Eye (tissue), 1 donor: ENCODE measurements around the gene ANKRD6.
"Not testable (repeated sequence)": the region's sequence is repeated elsewhere in the genome, so short reads cannot be mapped to it uniquely, and the experiment has no call there.

Experiments
- DNase-seq: peaks from one replicate; pipeline ENCODE4 v3.0.0-alpha.2; 2015

Gene ANKRD6

DNA sequence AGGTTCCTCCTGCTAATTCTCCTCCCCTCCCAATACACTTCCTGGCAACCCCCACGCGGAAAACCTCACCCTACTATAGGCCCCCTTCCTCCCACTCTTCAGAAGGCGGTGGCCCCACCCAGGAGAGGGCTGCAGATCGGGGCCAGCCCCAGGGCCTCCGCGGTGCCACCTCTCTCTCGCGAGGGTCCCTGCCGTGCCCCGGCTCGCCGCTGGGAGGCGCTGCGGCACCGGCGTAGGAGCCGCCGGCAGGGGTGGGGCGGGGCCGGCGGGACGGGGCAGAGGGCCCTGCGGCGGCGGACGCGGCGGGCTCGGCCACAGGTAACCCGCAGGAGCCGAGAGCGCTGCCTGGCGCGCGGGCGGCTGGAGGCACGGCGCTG lies at the start of gene ANKRD6:
Gene ANKRD6, plus strand, starts transcription at position 278 of the 377 bp plus-strand sequence. CDS start 133,825 bp downstream, outside the sequence.
- peak; percentile 86 for DNase-seq

DNA sequence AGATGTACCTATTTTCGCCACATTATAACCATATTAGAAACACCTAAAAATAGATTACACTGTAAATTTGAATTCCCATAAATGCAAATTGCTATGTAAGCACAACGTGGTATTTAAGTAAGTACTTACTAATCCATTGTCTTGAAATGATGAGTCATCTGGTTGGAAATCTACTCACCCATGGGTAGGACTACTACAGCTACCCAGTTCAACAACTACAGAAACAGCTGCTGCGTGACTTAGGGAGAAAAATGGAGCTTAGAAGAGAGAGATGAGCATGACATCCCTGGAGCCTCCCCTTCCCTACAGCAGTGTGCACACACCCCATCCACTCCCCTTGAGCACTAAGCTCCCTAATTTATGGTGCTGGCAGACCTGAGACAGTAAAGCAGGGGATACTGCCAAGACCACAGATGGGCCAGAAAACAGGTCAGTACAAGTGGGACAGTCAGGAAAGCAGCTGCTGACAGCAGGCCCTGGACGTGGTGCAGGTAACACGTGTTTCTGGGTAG lies 47.7 kb upstream of the ANKRD6 start:
- no peak for DNase-seq

DNA sequence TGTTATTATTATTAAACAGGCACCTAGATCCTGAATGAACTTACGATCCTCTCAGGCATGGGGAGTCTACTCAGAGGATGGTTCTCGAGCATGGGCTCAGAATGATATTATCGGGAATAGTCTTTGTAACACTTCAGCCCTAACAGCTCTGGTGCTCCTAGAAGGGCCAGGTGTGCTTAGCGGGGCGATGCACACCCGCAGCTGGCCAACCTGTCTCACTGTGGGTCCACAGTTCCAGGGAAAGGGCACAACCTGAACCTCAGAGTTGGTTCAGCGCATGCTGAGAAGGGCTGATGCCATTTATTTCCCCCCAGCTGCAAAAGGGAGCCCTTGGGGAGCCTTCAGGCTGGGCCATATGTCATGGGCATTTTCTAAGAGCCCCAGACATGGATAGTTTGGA lies 47.1 kb upstream of the ANKRD6 start:
- no peak for DNase-seq

DNA sequence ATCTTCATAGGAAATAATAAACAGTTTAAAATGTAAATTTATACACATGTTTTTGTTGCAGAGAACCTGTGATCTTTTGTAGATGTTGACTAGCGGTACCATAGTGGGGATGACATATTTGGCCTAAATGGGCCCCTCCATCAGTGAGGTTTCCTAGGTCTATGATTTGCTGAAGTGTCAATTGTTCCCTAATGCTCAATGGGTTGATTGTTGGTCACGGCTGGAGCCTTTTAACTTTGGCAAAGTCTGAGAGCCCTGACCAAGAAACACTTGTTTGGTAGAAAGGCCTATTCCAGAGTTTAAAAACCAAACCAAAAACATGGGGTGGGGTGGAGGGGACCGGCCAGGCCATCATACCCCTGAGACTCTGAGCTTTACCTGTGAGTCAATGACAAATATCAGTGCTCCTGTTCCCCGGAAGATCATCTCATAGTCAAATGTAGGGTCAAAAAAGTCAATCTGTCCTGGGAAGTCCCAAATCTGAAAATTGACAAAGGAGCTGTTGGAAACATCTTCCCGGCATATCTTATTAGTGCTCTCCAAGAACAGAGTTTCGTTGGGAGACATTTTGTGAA lies 45.9 kb upstream of the ANKRD6 start:
- DNase-seq: no peak

DNA sequence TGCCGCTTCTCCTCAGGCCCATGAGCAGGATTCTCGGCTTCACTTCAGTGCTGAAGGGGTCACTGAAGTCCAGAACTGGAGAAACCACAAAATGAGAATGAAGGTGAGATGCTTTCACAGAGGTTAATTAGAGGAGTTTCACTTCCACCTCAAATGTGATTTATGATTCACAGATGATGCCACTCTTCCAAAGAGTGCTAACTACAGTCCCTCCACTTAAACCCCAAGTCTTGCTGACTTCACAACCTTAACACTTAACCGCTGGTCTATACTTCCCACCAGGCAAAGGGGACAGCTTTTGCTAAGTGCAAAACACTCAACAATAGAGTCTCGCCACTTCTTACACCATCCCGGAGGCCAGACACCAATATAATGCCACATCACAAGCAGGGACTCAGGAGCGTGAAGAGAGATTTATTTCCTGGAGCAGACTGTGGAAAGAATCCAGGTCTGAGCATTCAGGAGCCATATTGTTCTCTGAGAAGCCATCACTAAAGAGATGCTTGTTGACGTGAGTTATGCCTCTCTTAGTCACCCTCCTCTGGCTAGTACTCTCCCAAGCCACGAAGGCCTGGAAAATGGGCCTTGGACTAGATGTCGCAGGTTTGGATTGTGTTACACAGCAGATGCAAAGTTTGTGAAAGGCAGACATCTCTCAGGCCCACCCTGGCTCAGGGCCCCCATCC lies 45.3 kb upstream of the ANKRD6 start:
- no peak for DNase-seq

DNA sequence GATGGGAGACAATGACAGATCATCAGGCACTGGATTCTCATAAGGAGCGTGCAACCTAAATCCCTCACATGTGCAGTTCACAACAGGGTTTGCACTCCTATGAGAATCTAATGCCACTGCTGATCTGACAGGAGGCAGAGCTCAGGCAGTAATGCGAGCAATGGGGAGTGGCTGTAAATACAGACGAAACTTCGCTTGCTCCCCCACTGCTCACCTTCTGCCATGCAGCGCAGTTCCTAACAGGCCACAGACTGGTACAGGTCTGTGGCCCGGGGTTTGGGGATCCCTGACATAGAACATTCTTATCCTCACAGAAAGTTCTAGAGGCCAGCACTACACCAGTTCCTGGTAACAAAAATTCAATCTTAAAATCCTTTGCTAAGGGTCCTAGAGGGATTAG lies 44.1 kb upstream of the ANKRD6 start:
- no peak for DNase-seq

DNA sequence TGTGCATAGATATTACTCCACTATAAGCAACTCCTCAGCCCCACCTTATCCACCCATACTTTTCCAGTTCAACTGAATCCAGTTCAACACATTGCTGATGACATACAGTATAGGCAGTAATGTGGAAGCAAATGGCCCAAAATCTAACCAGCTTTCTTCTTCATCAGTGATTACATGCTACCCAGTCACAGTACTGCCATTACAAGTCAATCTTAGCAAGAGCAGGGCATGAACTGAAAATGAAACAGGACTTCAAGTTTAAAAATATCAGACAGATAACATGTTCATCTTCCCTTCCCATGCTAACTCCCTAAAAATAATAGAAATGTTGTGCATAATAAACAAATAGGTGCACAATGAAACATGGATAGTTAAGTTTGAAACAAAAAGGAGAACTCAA lies 40.1 kb upstream of the ANKRD6 start:
- DNase-seq: no peak

DNA sequence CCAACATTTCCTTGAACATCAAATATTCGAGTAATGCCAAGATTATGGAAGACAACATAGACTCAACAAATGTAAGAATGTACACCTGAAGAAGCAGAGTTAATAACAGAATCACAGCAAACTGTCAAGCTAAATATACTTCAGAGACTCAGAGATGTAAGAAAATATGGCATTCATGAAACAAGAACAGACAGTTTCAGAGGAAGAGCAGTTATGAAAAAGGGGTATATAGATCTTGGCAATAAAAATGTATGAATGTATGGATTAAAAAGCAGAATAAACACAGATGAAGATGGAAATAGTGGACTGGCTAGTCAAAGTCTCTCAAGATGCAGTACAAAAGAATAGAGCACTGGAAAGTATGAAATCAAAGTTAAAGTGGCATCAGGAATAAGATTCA lies 39.3 kb upstream of the ANKRD6 start:
- DNase-seq: no peak

DNA sequence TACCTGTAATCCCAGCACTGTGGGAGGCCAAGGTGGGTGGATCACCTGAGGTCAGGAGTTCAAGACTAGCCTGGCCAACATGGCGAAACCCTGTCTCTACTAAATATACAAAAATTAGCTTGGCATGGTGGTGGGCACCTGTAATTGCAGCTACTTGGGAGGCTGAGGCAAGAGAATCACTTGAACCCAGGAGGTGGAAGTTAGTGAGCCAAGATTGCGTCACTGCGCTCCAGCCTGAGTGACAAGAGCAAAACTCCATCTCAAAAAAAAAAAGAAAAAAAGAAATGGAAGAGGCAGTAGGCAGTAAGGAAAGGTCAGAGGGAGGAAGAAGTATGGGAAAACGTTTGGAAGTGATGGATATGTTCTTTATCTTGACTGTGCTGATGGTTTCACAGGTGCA lies 35.1 kb upstream of the ANKRD6 start:
- DNase-seq: not testable (repeated sequence)

DNA sequence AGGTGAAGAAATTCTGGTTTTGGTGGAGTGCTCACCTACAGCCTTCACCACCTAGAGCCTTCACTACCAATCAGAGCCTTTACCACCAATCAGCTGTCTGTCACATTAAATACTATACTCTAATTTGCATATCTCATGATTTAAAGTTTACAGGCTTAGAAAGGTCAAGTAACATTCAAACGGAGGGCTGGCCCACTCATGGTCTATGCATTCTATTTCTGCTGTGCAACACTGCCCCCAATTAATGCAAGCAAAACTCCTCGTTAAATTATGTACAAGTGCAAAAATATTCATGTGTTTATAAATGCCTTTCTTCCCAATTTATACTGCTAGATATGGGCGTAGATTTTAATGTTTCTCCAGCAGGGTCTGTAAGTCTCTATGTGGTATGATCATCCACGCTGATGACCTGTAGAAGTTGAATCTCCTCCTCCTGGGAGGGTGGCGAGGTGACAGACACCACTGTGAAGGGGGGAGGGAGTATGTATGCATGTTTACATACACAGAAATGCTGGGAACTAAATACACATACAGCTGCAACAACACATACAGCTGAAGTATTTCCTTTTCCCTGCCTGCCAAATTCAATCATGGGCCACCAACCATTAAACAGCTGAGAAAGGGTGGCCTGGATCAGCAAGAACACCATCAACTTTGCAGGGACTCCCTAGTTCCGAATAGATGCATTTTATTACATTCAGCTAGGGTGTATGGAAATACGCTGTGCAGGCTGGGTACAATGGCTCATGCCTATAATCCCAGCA lies 34.0 kb upstream of the ANKRD6 start:
- DNase-seq: no peak

DNA sequence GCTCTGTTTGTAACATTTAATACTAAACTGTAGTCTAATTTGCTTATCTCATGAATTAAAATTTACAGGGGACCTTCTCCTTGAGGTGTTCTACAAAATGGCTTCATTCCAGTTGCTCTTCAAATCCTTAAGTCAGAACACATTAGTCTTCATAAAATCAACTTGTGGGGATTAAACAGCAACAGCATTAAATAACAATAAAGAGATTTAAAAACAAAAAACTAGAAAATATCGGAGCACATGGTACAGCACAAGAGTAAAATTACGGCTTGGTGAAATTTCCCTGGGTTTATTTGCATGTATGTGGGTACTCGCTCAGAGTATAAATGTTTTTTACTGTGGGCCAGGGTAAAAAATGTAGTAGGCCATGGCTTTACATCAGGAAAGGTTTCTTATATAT lies 32.9 kb upstream of the ANKRD6 start:
- no peak for DNase-seq

DNA sequence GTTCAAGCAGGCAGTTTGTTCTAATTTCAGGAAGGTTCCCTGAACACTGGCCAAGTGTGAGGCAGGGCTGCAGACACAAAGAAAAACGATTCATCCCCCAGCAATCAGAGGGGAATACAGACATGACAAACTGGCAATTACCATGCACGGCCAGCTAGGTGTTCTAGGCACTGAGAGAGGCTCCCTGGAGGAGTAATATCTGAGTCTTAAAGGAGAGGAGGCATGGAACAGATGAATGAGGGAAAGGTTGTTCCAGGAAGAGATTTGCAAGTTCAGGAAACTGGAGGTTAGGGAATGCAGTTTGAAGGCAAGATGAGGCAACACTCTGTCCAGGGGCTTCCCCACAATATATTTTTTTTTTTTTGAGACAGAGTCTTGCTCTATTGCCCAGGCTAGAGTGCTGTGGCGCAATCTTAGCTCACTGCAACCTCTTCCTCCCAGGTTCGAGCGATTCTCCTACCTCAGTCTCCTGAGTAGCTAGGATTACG lies 32.0 kb upstream of the ANKRD6 start:
- DNase-seq: no peak

DNA sequence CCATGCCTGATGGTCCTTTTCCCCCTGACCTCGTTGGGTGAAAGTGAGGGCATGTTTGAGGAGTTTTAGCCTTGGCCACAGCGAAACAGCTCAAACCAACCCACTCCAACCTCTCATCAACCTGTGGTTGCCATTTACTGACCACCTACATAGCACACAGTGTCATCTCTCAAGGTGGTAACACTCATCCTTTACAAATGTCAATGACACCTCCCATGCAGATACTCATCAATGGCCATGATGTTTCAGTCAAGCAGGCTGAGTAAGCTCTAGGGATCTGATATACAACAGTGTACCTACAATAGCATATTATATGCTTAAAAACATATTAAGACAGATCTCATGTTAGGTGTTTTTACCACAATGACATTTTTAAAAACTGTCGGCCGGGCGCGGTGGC lies 30.2 kb upstream of the ANKRD6 start:
- no peak for DNase-seq

DNA sequence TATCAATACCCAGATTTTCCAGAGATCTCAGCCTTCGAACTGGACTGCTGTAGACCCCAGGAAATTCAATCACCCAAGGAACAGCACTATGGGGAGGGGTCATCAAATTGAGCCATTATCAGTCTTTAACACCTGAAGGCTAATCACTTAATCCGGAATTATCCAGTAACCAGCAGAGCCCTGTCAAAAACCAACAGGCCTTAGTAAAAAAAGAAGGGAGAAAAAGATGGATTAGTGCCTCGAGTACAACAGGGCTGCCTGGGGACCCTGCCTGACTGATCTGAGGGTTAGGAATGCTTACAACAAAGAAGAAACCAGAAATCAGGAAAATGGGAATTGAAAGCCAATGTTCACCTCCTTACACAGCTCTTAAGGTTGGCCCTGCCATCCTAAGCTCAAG lies 28.4 kb upstream of the ANKRD6 start:
- no peak for DNase-seq

DNA sequence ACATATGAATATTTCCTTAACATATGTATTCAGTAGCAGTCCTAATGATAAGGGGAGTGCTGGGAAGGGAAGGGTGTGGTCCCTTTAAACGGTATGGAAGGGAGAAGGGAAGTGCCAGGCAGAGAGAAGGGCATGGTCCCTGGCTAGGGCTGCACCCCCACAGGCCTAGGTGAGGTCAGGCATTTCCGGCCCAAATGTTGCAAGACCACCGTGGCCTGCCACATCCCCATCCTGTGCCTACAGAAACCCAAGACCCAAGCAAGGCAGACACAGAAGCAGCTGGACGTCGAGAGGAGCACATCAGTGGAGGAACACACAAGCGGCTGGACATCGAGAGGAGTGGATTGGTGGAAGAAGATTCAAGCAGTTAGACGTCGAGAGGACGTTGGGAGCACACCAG lies 26.8 kb upstream of the ANKRD6 start:
- no peak for DNase-seq

DNA sequence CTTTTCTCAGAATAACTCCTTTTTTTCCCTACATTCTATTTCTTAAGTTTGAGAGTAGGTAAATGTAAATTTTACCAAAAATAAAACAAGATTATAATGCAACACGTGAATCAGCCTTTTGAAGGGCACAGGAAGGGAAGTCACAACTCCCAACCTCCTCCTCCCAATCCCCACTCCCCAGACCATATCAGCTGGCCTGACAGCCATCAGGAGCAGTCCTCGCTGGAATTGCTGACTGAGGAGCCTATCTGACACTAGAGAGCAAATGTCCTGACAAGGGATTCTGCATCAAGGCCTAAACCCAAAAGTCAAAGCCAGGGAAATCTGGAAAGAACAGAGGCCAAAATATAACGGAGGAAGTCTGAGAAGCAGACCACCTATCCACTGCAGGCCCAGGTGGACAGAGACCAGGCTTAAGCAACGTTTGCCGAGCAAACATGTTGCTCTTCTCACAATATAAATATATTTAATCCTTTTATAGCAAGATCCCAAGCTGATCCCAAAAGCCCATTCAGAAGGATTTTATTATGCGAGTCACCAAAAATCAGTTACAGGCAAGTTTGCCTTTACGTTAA lies 23.4 kb upstream of the ANKRD6 start:
- DNase-seq: no peak

DNA sequence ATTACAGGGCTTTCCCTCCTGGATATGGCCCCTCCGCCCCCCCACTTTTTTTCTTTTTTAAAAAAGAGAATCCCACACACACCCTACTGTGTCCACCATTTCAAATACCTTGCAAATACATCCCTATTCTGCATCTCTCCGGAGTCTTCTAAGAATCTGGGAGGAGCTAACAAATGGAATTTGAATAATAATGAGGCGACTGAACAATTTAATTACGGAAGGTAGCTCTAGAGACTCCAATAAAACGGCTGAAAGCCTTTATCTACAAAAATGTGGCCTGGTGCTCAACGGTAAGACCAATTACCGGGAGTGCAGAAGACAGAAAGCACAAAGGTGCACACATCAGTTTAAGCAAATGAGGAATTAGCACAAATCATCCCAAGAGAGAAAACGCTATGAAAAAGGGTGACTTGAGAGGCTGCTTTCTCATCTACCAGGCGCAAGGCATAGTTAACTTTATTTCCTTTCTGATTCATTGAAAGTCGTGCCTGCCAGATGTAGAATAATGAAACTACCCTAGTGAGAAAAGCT lies 22.7 kb upstream of the ANKRD6 start:
- no peak for DNase-seq

DNA sequence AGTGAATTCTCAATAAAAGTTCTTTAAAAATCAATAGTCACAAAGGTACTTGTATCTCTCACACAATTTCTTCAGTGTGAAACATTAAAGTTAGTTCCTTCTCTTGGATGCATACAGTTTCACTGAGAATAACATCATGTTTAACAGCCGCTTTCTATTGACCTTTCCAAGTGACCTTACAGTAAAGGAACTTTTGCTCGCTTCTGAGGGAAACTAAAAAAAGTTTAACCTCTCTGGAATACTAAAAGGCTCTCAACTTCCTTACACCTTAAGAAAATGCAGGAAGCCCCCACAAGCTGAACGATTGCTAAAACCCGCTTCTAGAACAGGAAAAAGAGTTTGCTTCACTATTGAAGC lies 22.2 kb upstream of the ANKRD6 start:
- DNase-seq: peak; percentile 68

DNA sequence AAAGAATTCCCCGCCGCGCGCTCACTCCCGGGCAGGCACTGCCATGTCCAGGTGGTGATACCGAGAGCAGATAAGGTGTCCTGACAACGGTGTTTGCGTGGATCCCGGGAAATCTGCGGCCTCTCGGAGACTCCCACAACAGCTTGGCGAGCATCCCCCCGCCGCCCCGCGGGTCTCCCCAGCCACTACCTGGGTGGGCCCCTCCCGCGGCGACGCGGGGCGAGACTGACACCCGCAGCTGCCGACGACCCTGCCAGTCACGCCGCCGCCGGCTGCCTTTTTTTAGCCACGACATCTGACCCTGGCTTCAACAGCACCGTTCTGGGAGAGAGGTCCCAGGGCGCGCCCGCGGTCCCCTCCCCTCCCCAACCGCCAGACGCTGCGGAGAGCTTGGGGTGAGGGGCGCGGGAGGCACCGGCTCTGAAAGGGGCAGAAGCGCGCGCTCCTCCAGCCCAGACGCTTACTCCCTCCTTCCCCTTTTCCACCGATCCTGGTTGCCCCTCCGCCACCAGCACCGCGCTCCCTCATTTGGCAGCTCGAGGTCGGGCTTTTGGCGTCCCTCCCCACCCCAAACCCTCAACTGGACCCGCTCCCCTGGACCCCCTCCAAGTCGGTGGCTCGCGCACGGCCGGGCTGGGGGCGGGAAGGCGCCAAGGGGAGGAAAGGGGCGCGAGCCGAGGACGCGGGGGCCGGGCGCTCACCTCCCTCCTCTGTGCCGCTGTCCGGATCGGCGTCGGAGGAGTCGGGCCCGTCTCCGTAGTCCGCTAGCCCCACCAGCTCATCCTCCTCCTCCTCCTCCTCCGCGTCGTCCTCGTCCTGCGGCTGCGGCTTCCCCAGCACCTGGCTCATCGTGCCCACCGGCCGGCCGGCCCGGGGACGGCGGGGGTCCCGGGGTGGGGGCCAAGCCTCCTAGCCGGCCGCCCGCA lies 21.5 kb upstream of the ANKRD6 start:
- peak; percentile 85 for DNase-seq

DNA sequence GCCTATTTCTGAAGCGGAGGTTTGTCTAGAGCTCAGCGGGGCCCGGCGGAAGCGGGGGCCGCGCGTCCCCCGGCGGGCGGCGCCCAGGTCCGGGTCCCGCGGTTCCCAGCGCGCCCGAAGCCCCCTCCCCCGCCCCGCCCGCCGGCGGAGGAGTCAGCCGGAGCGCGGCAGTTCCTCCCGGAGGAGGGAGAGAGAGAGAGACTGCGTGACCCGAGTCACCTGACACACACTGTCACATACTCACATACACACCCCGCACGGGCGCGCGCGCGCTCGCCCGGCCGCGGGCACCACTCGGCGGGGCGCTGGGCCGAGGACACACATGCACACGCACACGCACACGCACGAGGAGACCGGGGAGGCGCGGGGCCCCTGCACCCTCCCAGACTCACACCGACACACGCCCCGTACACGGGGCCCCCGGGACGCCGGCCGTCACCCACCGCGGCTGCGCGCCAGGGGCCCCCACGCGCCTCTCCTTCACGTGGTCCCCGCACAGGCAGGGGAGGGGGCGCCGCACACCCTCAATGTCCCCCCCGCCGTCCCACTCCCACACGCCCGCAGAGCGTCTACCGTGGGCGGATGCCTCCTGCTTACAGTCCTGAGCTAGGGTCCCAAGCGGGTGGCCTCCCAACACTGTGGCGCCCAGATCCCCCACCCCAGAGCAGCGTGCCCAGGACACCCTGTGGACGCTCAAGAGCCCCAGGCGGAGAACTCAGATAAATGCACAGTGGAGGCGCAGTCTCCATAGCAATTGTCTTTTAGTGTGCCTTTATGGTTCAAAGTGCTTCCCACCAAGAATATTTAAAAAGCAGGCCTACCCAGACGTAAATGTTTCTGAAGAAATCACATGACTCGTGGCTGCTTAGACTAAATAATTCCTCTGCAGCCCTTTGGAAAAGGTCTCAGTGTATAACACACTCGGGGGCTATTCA lies 20.6 kb upstream of the ANKRD6 start, which contains the start of gene RRAGD:
Gene RRAGD, minus strand, starts transcription at position 203 of the 935 bp plus-strand sequence. CDS start 280 bp downstream, outside the sequence.
- DNase-seq: peak; percentile 90

DNA sequence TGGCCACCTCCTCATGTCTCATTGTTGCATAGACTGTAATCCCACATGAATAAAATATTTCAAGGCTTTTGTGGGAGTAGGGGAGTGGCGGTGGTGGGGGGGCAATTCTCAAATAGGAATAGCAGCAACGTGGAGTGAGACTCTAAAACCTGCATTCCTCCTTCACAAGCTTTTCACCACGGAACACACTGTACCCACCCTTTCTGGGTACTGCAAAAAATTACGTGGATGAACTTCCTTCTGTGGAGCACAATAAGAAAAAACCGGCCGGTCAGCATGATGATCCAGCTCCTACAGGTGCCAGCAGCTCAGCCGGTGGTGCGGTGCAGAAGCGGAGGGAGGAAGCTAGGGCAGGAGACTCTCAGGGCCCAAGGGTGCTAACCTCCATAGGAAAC lies 19.9 kb upstream of the ANKRD6 start:
- DNase-seq: no peak
